GM12878 (cell line): ENCODE data around the gene CDKN2AIPNL. TPM values are rescaled to one million over a fixed set of nuclear protein-coding genes. Genes with fewer than 3 reads are reported as not detected.

Experiments used
- ATAC-seq: fragments of 200-7000 bp; cut with Tn5 transposase; 3 replicates; pipeline ENCODE4 v1.9.1; 2020; ENCODE audit warnings: mild to moderate bottlenecking, moderate library complexity
- BruUV-seq: library from RNA; stranded (reverse); fragments of 400-500 nt; replicated peaks from 2 replicates; lab custom pipeline; 2021; lab: Mats Ljungman, UMichigan
- CTCF ChIA-PET: fragments of 300-600 bp; sonication (Branson Sonifier 250); formaldehyde crosslinking; extraction: SDS; loops from one replicate; lab custom pipeline; 2021; ENCODE audit warnings: inconsistent platforms; lab: Yijun Ruan, JAX
- POLR2A ChIA-PET: fragments of 350-600 bp; formaldehyde crosslinking; extraction: SDS; loops from one replicate; lab custom pipeline; 2021; ENCODE audit warnings: inconsistent platforms; lab: Charles Lee
- RAD21 ChIA-PET: fragments of 300-600 bp; sonication (Branson Sonifier 250); formaldehyde crosslinking; loops from one replicate; lab custom pipeline; 2023; ENCODE audit warnings: antibody characterized with exemption; ENCODE audit not compliant: unreplicated experiment; lab: Charles Lee
- SMC1A ChIA-PET: fragments of 300-600 bp; sonication (Branson Sonifier 250); formaldehyde crosslinking; loops from one replicate; lab custom pipeline; 2023; ENCODE audit not compliant: unreplicated experiment, uncharacterized antibody; lab: Charles Lee
- DNase-seq: peaks from one replicate; pipeline ENCODE4 v3.0.0-alpha.2; 2011; ENCODE audit warnings: low read depth, low spot score
- FAIRE-seq: peaks from 3 replicates; lab custom pipeline; 2011; peaks lifted over from hg19 to GRCh38; lab: Jason Lieb, UNC
- H2AFZ ChIP-seq: 2 replicates; pipeline ENCODE4 v1.6.0; 2011; ENCODE audit warnings: low read depth, low read length, control low read depth; ENCODE audit not compliant: control insufficient read depth
- H3K27ac ChIP-seq: 2 replicates; pipeline ENCODE4 v1.5.1; 2011; ENCODE audit warnings: control low read depth; ENCODE audit not compliant: control insufficient read depth, insufficient read depth
- H3K27me3 ChIP-seq, 2 experiments: replicated peaks in 1 of 2; 2 replicates each; pipeline versions ENCODE4 v1.6.0 to v1.6.1; 2011; ENCODE audit warnings: low read length in 1 of 2; ENCODE audit not compliant: control insufficient read depth in 2 of 2, insufficient read depth in 2 of 2
- H3K36me3 ChIP-seq, 2 experiments: 2 replicates each; pipeline ENCODE4 v1.5.1; 2011; ENCODE audit warnings: low read length in 1 of 2; ENCODE audit not compliant: control insufficient read depth in 2 of 2, insufficient read depth in 2 of 2
- H3K4me1 ChIP-seq: 2 replicates; pipeline ENCODE4 v1.6.1; 2011; ENCODE audit warnings: mild to moderate bottlenecking, low read length, moderate library complexity, mixed read lengths; ENCODE audit not compliant: control insufficient read depth, insufficient read depth
- H3K4me2 ChIP-seq: 2 replicates; pipeline ENCODE4 v1.6.0; 2011; ENCODE audit warnings: control low read depth; ENCODE audit not compliant: control insufficient read depth, insufficient read depth
- H3K4me3 ChIP-seq: fragments of 200-600 bp; sonication (generic); 2 replicates; pipeline ENCODE4 v1.5.1; 2016
- H3K79me2 ChIP-seq: 2 replicates; pipeline ENCODE4 v1.6.0; 2011; ENCODE audit warnings: low read length; ENCODE audit not compliant: control insufficient read depth, insufficient read depth
- H3K9ac ChIP-seq: 2 replicates; pipeline ENCODE4 v1.8.0; 2011; ENCODE audit warnings: low read length, control low read depth, mixed read lengths; ENCODE audit not compliant: control insufficient read depth, insufficient read depth
- H3K9me3 ChIP-seq: replicated peaks from 3 replicates; pipeline ENCODE4 v1.5.1; 2011; ENCODE audit warnings: mild to moderate bottlenecking, low read length; ENCODE audit not compliant: control insufficient read depth, insufficient read depth
- H4K20me1 ChIP-seq: 2 replicates; pipeline ENCODE4 v1.6.0; 2011; ENCODE audit not compliant: control insufficient read depth, insufficient read depth
- ATF7 ChIP-seq: fragments of 450-650 bp; IDR thresholded peaks from 2 replicates; pipeline ENCODE4 v1.6.1; 2016; ENCODE audit warnings: low read depth, mild to moderate bottlenecking
- BACH1 ChIP-seq: fragments of 450-650 bp; IDR thresholded peaks from 2 replicates; pipeline ENCODE4 v1.6.1; 2017; ENCODE audit warnings: mild to moderate bottlenecking, borderline replicate concordance
- CHD4 ChIP-seq: fragments of 200-600 bp; sonication (generic); IDR thresholded peaks from 2 replicates; pipeline ENCODE4 v1.6.1; 2016; ENCODE audit warnings: mild to moderate bottlenecking
- EP300 ChIP-seq, 2 experiments: fragments of 150-350 bp in 1 of 2; IDR thresholded peaks; 2 replicates each; pipeline ENCODE4 v1.6.1; 2011 to 2012; ENCODE audit warnings: low read depth in 2 of 2, low read length in 2 of 2, borderline replicate concordance in 1 of 2, improper control_type of control experiment in 1 of 2, inconsistent platforms in 1 of 2; ENCODE audit not compliant: control insufficient read depth in 1 of 2
- HDAC6 ChIP-seq: fragments of 200-600 bp; sonication (generic); IDR thresholded peaks from one replicate; pipeline ENCODE4 v1.8.0; 2017; ENCODE audit warnings: antibody characterized with exemption; ENCODE audit not compliant: unreplicated experiment
- MEF2A ChIP-seq: IDR thresholded peaks from 2 replicates; pipeline ENCODE4 v1.6.1; 2011; ENCODE audit warnings: low read depth, mild to moderate bottlenecking, low read length, moderate library complexity; ENCODE audit not compliant: insufficient read depth
- MTA3 ChIP-seq: IDR thresholded peaks from 2 replicates; pipeline ENCODE4 v1.6.1; 2012; ENCODE audit warnings: low read length, inconsistent platforms, borderline replicate concordance
- NR2C2 ChIP-seq: IDR thresholded peaks from 2 replicates; pipeline ENCODE4 v1.6.1; 2011; ENCODE audit warnings: borderline replicate concordance, low read depth; ENCODE audit not compliant: control insufficient read depth, insufficient read length
- NR2F1 ChIP-seq: fragments of 450-650 bp; conservative IDR thresholded peaks from 2 replicates; pipeline ENCODE4 v1.6.1; 2017; ENCODE audit warnings: mild to moderate bottlenecking
- PAX5 ChIP-seq: IDR thresholded peaks from 2 replicates; pipeline ENCODE4 v1.6.1; 2011; ENCODE audit warnings: low read depth, low read length, borderline replicate concordance
- SMARCA5 ChIP-seq: fragments of 450-650 bp; IDR thresholded peaks from 2 replicates; pipeline ENCODE4 v1.6.1; 2017; ENCODE audit warnings: mild to moderate bottlenecking
- STAT3 ChIP-seq: IDR thresholded peaks from 2 replicates; pipeline ENCODE4 v1.6.1; 2011; ENCODE audit warnings: low read depth, low read length, improper control_type of control experiment
- YY1 ChIP-seq: IDR thresholded peaks from 2 replicates; pipeline ENCODE4 v1.6.1; 2011; ENCODE audit warnings: low read depth, mild to moderate bottlenecking, low read length
- ZBED1 ChIP-seq: IDR thresholded peaks from 2 replicates; pipeline ENCODE4 v1.6.1; 2016; ENCODE audit warnings: borderline replicate concordance
- ZNF384 ChIP-seq: IDR thresholded peaks from 2 replicates; pipeline ENCODE4 v1.6.1; 2012; ENCODE audit warnings: low read depth, mild to moderate bottlenecking, low read length, improper control_type of control experiment, borderline replicate concordance
- WGBS: methylation state at CpG from one replicate; pipeline ENCODE4 v1.1.6; 2016; ENCODE audit warnings: low lambda C conversion rate; ENCODE audit not compliant: insufficient replicate concordance, insufficient coverage; ENCODE audit errors: missing lambda C conversion rate; 5-methylcytosine and 5-hydroxymethylcytosine counted together
- in situ Hi-C: fragments of 300-500 bp; cut with MboI; formaldehyde crosslinking; loops from 9 replicates; pipeline ENCODE4 v1.14.3; 2018; ENCODE audit warnings: mixed read lengths
- intact Hi-C: fragments of 100-400 bp; cut with micrococcal nuclease; formaldehyde crosslinking; loops from one replicate; pipeline ENCODE4 v1.14.2; 2022; ENCODE audit not compliant: unreplicated experiment
- polyA plus RNA-seq, 11 experiments: library from polyadenylated mRNA; depleted of rRNA in 4 of 11; unstranded in 6 of 11; stranded (reverse) in 5 of 11; fragments of >200 nt; fragmentation: Nextera tagmentation in 4 of 11; fragmentation: Illumina TruSeq in 1 of 11; extraction: Ambion mirVana in 4 of 11; extraction: Trizol in 1 of 11; gene quantifications; 1 replicate in 1 of 11; 2 replicates in 10 of 11; pipeline versions ENCODE4 v1.2.1 to v1.2.3, GENCODE V29; 2011 to 2016; ENCODE audit warnings: inconsistent platforms in 2 of 11, missing spikeins in 2 of 11, low read depth in 1 of 11
- total RNA-seq, 4 experiments: library from RNA; depleted of rRNA in 3 of 4; stranded (reverse); fragments of >200 nt in 3 of 4; fragmentation: Illumina TruSeq in 1 of 4; extraction: Trizol in 1 of 4; gene quantifications; 2 replicates each; pipeline versions ENCODE4 v1.2.1 to v1.2.3, GENCODE V29; 2013 to 2021
- TF ChIP-seq, protein P1 (sequence below): fragments of 450-650 bp; IDR thresholded peaks from 2 replicates; pipeline ENCODE4 v1.6.1; 2016; ENCODE audit warnings: mild to moderate bottlenecking
- TF ChIP-seq, protein P2 (sequence below): IDR thresholded peaks from 2 replicates; pipeline ENCODE4 v1.6.1; 2012; ENCODE audit warnings: low read depth, low read length, improper control_type of control experiment
- TF ChIP-seq, protein P3 (sequence below): fragments of 450-650 bp; IDR thresholded peaks from 2 replicates; pipeline ENCODE4 v1.6.1; 2017; ENCODE audit warnings: borderline replicate concordance

CDKN2AIPNL gene
- total and polyA plus RNA-seq, 10 of the 15 experiments (the other 5 are each of a cell fraction or from before 2014, with no cell fraction given), result 23.5 to 72.0 (median 36.6) TPM

DNA sequence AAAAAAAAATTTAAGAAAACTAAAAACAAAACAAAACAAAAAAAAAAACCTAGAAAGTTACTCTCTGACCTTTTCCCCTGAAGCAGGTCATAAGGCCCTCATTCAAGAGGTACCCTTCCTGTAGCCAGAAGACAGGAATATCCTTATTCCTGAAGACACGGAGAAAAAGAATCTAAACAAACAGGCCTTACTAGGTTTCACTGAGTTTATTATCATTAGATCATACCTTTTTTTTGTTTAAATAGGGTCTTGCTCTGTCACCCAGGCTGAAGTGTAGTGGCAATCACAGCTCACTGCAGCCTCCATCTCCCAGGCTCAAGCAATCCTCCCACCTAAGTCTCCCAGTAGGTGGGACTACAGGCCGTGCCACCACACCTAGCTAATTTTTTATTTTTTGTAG is 11.7 kb upstream of the CDKN2AIPNL start:
- H3K27ac ChIP-seq, result no peak overlapping the region
- RAD21 ChIA-PET, result no interaction called here
- no peaks in the 10 kb centered on the region for H3K79me2 ChIP-seq
- H2AFZ ChIP-seq, result no peak overlapping the region
- intact Hi-C loops, result no loop called here
- no peak overlapping the region for H3K4me3 ChIP-seq
- no peak overlapping the region for H3K9ac ChIP-seq
- TF ChIP-seq BACH1 (no peak), ZNF384 (no peak), STAT3 (no peak), CHD4 (no peak), EP300 (IDR thresholded peaks at IDR 0.05; ENCODE audit: borderline replicate concordance in 1 of 2, control insufficient read depth in 1 of 2, low read depth in 2 of 2, low read length in 2 of 2) (no peak), MTA3 (no peak), NR2C2 (no peak), MEF2A (no peak), YY1 (no peak), PAX5 (no peak), ZBED1 (no peak), SMARCA5 (no peak), NR2F1 (no peak), ATF7 (no peak), HDAC6 (no peak)
- TF ChIP-seq, protein P1, sequence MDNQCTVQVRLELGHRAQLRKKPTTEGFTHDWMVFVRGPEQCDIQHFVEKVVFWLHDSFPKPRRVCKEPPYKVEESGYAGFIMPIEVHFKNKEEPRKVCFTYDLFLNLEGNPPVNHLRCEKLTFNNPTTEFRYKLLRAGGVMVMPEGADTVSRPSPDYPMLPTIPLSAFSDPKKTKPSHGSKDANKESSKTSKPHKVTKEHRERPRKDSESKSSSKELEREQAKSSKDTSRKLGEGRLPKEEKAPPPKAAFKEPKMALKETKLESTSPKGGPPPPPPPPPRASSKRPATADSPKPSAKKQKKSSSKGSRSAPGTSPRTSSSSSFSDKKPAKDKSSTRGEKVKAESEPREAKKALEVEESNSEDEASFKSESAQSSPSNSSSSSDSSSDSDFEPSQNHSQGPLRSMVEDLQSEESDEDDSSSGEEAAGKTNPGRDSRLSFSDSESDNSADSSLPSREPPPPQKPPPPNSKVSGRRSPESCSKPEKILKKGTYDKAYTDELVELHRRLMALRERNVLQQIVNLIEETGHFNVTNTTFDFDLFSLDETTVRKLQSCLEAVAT, result no peak
- TF ChIP-seq, protein P2, sequence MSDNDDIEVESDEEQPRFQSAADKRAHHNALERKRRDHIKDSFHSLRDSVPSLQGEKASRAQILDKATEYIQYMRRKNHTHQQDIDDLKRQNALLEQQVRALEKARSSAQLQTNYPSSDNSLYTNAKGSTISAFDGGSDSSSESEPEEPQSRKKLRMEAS, result no peak
- TF ChIP-seq, protein P3, sequence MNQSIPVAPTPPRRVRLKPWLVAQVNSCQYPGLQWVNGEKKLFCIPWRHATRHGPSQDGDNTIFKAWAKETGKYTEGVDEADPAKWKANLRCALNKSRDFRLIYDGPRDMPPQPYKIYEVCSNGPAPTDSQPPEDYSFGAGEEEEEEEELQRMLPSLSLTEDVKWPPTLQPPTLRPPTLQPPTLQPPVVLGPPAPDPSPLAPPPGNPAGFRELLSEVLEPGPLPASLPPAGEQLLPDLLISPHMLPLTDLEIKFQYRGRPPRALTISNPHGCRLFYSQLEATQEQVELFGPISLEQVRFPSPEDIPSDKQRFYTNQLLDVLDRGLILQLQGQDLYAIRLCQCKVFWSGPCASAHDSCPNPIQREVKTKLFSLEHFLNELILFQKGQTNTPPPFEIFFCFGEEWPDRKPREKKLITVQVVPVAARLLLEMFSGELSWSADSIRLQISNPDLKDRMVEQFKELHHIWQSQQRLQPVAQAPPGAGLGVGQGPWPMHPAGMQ, result no peak
- in situ Hi-C loops, result no loop called here
- 82% methylated on average over 2 of the region's 2 CpGs for whole genome bisulfite sequencing
- H3K36me3 ChIP-seq, result no peaks in the 10 kb centered on the region
- BruUV-seq, result no TSS peak
- SMC1A ChIA-PET, result no interaction called here
- no peak for DNase-seq
- ATAC-seq, result no peak
- no peaks in the 10 kb centered on the region for H4K20me1 ChIP-seq
- H3K4me1 ChIP-seq, result no peaks in the 10 kb centered on the region
- FAIRE-seq, result no peak
- H3K9me3 ChIP-seq, result no peaks in the 10 kb centered on the region
- CTCF ChIA-PET, result interaction anchor here (0.7 to 1.4 kb wide), 2 partner anchors 12 to 154 kb away, joined by 3 to 4 read pairs; partner anchors contain the start of gene CDKN2AIPNL
- no peaks in the 10 kb centered on the region for H3K27me3 ChIP-seq
- POLR2A ChIA-PET, result no interaction called here
- H3K4me2 ChIP-seq, result no peak overlapping the region
